Fibroblast of peridontal ligament (primary cell): ENCODE data around the gene PEX13.
A peak's percentile ranks its signal among the peaks of the same experiment; 100 is the strongest.
"Not testable (repeated sequence)": the region's sequence is repeated elsewhere in the genome, so short reads cannot be mapped to it uniquely, and the experiment has no call there.

Experiments
- DNase-seq: peaks from one replicate; pipeline ENCODE4 v3.0.0-alpha.2; 2010; ENCODE audit errors: extremely low read depth

The PEX13 gene, protein sequence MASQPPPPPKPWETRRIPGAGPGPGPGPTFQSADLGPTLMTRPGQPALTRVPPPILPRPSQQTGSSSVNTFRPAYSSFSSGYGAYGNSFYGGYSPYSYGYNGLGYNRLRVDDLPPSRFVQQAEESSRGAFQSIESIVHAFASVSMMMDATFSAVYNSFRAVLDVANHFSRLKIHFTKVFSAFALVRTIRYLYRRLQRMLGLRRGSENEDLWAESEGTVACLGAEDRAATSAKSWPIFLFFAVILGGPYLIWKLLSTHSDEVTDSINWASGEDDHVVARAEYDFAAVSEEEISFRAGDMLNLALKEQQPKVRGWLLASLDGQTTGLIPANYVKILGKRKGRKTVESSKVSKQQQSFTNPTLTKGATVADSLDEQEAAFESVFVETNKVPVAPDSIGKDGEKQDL

DNA sequence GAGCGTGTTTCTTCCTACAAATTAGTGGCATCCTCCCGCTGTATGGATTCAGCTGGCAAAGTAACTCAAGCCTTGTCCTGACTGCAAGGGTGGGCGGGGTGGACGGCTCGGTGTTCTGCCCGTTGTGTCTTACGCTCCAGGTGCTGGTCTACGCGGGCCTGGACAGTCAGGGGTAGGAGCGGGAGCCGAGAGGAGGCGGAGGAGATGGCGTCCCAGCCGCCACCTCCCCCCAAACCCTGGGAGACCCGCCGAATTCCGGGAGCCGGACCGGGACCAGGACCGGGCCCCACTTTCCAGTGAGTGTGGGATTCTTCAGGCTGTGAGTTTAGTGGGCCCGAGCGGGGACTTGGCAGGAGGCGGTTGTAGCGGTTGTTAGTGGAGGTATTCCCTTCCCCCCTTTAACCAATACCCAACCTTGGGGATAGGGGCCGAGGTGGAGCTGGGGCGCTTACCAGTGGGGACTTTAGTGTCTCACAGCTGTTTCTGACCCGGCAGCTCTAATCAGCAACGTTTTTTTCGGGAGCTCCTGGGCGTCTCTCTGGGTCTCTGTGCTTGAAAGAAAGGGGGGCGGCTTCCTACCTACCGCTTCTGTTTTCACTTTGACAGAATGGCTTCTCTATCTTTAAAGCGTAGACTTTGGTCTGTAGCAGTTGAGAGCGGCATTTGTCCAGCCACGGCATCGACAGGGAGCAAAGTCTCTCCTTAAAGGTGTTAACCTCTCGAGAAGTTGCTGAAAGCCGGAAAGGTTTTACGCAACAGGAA lies at the start of gene PEX13, which contains the start of gene PUS10:
Gene PEX13 (plus strand): TSS at position 165 of the 762 bp plus-strand sequence. CDS start 40 bp downstream, at position 205.
Gene PUS10 (minus strand): TSS at position 700 of the 762 bp plus-strand sequence. CDS start 6,365 bp downstream, outside the sequence.
- DNase-seq, result no peak

DNA sequence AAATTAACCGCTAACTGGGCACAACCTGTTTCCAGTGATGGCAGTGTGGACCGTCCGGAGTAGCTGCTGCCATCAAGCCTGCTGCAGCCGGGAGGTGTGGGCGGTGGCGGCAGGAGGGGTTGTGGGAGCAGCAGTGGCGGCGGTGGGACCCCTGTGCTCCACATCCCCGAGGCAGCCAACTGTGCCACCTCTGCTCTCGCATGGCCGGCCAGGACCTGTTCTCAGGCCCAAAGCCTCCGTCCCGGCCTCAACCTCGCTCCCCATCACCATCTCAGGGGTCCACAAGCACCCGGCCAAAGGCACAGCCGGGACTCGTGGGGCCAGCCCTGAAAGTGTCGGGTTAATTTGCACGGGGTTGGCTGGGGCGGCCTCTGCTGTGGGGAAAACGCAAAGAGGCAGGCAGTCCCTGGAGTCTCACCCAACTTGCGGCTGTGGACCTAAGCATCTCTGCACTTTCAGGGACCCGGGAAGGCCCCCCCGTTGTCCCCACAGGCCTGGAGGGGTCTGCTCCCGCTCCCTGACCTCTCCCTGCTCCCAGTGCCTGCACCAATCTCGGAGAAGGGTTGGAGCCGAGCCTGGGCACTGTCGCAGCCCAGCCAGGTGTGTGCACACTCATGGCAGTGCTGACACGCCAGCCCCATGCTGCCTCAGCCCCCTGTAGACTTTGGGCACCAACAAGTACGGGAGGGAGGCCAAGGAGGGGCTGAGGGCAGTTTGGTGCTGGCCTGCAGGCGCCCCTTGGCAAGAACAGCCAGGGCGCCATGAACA lies 44.4 kb upstream of the PEX13 start:
- DNase-seq, result no peak

DNA sequence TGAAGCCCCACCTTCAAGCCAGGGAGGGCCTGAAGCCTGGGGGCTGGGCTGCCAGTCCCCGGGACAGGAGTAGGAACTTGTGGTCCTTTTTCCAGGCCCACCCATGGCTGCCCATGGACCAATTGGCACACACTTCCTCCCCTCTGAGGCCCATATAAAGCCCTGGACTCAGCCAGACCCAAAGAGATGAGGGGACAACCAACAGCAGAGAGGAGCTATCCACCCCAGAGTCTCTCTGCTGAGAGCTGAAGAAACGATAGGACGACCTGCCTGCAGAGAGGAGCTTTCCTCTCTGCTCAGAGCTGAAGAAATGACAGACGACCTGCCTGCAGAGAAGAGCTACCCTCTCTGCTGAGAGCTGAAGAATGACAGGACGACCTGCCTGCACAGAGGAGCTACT lies 43.8 kb upstream of the PEX13 start:
- no peak for DNase-seq

DNA sequence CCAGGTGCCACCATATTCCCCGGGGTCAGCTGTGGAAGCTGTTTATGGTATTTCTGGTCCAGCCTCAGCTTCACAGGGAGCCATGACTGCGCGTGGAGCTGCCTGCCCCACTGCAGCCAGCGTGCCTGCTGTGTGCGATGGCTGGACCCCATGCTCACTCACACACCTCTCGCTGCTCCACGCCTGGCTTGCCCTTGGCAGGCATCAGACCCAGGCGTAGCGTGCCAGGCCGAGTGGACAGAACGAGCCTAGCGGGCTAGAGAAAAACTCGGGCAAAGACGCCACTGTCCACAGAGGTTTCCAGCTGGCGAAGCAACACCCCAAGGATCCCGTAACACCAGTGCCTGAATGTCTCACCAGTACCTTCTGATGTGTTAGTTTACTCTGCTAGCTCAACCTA lies 42.9 kb upstream of the PEX13 start:
- DNase-seq, result no peak

DNA sequence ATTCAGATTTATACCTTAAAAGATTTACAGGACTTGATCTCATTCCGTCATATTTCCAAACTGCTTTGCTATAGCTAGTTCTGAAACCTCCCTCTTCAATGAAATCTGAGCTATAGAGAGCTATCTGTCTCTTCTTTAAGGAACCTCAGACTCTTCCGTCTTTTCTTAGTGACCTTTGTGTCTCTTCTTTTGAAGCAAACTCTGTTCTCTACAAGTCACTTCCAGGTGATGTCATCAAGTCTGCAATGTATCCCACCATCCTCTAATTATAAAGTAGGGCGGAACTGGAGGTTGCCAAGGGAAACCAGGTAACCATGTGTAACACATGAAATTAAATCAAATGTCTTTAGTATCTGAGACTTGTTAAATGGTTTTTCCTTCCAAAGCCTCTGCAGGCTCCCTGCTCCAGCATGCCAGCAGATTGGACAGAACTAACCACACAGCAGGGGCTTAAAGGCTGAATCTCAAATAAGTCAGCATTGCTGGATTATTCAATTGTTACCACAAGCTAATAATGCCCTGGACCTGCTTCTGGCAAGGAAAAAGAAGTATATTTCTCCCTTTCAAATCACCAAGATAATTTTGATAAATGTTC lies 41.2 kb upstream of the PEX13 start:
- DNase-seq, result no peak

DNA sequence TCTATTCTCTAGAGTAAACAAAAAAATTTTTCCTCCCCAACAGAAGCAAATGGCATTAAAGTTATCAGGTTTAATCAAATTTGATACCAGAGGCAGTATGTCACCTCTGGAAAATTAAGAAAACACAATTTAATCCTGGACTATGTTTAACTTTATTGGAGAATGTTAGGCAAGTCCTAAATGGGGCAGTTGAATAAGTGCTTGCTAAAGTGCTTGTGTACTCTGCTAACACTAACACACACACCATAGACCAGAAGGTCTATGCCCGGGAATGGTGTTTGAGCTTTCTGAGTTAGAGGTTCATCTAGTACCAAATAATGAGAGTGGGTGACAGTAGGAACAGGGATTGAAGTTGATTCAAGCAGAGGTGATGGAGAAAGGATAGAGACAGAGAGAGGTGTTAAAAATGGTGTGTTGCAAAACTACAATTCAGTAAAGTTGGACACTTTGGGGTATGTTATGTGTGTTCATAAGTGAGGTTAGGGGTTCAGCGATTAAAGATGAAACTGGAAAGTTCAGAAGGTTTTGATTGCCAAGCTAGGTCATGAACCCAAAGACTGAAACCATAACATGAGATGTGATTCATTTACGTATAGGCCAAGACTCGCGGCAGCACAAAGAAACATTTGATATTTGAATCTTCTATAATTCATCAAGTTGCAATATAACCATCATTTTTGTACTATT lies 40.5 kb upstream of the PEX13 start:
- no peak for DNase-seq

DNA sequence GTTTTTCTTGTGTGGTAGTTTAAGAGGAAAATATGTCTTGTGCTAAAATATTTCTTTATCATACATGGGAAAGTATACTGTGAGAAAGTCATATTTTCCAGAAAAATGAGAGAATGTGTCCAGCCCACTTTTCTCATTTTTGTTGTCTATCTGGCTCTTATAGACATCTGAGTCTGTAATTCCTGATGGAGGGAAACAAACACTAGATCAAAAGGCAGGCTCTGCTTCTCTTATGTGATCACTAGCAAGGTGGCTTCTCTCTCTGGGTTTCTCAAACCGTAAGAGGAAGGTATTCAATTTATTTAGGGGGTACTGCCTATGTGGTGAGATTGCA lies 40.0 kb upstream of the PEX13 start:
- DNase-seq, result no peak

DNA sequence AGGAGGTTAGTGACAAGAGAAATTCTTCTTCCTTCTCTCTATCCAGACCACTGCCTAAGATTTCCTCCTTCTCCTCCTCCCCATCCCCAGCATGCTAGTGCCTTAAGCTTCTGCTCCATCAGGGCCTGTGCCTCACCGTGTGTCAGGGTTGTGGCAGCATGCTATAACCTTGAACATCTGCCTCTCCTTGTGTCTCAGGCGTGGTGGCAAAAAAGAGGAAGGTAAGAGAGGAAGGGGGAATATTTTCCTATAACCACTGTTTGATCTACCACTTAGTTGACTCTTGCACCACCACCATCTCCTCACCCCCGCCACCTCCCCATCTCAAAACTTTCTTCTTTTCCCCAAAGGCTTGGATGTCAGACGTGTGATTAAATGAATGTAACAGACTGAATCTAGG lies 38.3 kb upstream of the PEX13 start:
- no peak for DNase-seq

DNA sequence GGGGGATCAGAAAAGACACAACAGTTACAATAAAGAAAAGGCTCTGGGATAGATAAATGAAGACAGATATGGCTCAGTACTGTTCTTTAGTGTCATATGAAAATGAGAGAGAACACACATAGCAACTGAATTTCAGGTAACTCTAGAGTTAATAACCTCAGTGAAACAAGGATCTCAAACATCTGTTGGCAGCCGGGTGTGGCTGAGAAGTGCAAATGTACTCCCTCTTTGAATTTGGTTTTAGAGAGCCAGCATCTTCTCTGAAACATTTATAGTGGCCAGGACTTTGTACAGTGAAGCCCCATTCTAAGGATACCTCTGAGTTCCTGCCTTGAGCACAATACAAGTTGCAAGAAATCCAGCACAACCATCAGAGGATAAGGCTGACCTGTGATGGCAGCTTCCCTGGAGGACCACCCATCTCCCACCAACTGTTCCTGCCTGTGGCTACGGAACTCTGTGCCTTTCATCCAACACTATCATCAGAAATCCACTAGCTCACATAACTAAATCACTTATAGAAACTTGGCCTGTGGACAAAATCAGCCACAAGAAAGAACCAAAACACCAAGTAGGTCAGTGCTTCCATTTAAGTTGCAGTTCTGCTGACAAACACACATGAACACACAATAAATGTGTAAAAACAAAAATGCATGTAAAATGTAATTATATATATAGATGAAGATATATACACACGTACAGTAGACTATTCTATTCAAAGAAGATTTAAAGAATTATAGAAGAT lies 37.3 kb upstream of the PEX13 start:
- no peak for DNase-seq

DNA sequence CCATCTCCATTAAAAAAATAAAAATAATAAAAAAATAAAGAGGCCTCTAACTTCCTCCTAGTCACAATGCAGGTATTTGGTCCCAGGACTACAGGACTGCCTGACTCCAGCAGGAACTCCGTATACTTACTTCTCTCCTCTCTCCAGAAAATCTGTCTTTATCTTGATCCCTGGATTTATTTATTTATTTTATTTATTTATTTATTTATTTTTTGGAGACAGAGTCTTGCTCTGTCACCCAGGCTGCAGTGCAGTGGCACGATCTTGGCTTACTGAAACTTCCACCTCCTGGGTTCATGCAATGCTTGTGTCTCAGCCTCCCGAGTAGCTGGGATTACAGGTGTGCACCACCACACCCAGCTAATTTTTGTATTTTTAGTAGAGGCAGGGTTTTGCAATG lies 35.5 kb upstream of the PEX13 start:
- DNase-seq, result not testable (repeated sequence)

DNA sequence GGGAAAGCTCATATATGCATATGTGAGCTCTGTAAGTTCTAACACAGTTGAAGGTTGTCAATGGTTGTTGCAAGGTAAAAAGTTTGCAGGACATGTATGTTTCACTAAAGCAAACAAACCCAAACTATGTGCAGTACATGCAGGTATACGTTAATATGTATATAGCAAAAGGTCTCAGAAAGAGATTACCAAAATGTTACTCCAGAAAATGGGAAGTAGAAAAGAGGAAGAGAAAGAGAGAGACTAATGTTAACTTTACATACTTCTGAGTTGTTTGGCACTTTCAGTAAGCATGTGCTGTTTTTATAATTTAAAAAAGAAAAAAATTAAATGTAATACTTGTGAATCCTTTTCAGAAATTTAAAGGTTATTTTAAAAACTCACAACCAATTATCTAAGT lies 32.8 kb upstream of the PEX13 start:
- no peak for DNase-seq

DNA sequence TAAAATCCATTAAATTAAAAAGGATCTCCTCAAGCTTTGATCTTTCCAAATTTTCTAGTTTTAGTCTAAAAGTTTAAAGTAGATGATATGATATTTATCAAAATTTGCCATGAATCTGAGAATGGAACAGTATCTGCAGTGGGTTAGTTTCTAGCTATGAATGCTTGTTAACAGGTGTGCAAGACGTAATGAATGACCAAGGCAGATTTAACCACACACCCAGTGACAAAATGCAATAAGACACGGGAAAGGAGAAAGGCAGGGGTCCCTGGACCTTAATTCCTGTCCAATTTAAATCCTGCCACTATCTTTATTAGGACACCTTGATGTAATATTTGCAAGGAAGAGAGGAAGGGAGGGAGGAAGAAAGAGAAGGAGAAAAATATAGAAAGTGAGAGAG lies 30.5 kb upstream of the PEX13 start:
- DNase-seq, result no peak

DNA sequence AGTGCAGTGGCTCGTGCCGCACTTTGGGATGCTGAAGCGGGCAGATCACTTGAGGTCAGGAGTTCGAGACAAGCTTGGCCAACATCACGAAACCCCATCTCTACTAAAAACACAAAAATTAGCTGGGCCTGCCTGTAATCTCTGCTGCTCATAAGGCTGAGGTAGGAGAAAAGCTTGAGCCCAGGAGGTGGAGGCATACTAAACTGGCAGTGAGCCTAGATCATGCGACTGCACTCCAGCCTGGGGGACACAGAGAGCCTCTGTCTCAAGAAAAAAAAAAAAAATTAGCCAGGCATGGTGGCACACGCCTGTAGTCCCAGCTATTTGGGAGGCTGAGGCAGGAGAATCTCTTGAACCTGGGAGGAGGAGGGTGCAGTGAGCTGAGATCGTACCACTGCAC lies 29.9 kb upstream of the PEX13 start:
- not testable (repeated sequence) for DNase-seq

DNA sequence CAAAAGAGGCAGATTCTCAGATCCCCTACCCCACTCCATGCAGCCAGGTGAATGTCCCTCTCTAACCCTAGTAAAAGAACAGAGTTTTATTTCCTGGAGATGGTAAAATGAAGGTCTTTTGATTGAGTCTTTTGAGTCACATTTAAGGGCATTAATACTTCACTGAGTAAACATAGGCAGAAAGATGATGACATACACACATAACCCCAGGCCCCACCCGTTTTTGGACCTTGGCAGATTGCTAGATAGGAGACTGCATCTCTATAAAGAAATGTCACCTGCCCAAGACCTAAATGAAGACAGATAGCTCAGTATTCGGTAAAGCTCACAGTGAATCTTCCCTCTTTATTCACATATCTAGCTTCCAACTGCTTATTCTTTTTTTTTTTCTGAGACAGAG lies 28.3 kb upstream of the PEX13 start:
- peak; percentile 3 for DNase-seq

DNA sequence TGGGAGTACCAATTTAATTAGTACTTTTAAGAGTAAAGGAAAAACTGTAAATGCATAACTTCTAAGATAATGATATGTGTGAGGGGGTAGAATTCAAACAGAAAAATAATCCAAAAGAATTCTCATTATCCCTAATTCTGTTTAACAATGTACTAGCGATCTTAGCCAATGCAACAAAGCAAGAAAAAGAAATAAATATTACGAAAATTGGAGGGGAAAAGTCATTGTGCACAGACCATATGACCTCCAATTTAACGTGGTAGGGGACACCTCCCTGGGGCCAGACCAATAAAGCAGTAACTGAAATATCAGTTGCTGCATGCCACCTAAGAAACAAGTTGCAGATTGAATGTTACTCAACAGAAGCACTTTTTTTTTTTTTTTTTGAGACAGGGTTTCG lies 25.9 kb upstream of the PEX13 start:
- no peak for DNase-seq

DNA sequence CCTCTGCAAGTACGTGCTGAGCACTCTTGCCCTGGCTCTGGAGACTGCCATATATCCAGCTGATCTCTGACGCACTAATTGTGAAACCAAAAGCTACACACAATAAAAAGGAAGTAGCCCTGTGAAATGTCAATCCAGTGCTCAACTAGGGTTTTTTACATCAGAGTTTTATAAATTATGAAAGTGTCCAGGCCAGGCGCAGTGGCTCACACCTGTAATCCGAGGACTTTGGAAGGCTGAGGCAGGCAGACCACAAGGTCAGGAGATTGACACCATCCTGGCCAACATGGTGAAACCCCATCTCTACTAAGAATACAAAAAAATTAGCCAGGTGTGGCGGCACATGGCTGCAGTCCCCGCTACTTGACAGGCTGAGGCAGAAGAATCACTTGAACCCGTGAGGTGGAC lies 24.5 kb upstream of the PEX13 start:
- DNase-seq, result no peak

DNA sequence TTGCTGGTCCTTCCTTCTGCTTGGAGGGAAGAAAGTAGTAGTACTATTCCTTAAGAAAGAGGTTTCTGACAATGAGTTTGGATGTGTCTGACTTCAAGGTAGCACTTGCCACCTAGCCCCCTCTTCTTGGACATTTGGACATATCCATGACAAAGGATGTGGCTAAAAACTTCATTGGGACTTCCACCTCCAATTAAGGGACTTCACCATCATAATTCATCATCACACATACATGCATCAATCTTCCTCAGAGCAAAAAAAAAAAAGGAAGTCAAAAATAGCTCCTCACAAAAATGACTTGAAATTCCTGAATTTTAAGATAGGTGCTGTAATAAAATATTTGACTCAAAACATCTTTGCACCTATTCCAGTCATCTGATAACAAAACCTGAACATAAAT lies 23.4 kb upstream of the PEX13 start:
- DNase-seq, result no peak

DNA sequence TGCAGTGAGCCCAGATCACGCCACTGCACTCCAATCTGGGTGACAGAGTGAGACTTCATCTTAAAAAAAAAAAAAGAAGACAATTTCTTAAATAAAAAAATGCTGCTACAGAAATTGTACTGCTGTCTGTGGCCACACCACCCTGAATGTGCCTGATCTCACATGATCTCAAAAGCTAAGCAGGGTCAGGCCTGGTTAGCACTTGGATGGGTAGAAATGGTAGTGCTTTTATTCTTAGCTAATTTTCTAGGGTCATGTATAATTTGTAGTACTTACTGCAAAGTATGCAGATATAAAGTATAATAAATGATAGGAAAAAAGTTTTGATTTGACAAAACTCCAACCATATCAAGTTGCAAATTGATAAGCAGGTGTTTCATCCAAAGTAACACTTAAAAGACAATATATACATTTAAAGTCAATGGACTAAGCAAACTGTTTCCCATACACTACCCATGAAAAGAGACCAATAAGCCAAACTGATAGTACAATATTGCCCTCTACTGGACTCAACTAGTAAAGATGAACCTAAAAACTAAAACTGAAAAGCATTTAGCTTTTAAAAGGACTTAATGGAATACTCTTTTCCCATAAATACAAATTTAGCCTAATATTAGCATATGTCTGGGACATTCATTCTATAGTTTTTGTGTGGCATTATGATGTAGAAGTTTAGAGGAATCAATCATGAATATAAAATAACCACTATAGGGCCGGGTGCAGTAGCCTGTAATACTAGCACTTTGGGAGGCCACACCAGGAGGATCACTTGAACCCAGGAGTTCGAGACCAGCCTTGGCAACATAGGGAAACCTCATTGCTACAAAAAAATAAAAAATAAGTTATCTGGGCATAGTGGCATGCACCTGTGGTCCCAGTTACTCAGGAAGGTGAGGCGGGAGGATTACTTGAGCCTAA lies 18.6 kb upstream of the PEX13 start:
- DNase-seq, result peak; percentile 77

DNA sequence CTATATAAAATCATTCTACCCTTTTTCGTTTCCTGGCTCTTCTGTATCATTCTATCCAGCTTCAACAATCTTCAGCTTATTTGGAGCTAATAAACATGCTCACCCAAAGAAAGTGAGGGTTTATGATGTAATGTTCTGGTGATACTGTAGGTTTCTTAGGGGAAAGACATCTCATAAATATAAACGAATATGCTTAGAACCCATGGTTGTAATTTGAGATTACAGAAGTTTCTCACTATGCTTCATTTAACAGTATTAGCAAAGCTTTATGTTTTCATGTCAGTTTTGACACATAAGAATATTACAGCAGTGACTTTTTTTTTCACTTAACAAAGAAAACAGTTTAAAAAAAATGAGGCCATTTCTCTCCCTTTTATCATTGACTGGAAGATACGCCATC lies 11.8 kb upstream of the PEX13 start:
- no peak for DNase-seq
